Measurements from ENCODE around the gene NCOA7.
"Not testable (repeated sequence)": the region's sequence is repeated elsewhere in the genome, so short reads cannot be mapped to it uniquely, and the experiment has no call there.

The NCOA7 gene

DNA sequence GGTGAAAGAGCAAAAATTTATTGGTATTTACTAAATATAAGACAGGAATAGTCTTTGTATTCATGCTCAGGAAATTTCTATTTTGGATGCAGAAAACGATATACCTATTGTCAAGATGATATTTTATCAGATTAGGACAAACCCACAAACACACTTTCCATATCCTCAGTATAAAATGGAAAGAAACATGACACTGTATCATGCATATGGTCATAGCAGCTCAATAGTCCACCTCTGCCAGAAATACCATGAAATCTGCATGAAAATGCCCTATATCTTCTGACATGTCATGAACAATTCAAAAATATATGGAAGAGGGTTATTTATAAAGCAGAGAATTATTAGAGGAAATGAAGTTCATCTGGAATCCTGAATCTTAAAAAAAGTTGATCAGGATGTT lies 154.1 kb downstream of the NCOA7 start:
- H3K27ac ChIP-seq = no peak overlapping the region

DNA sequence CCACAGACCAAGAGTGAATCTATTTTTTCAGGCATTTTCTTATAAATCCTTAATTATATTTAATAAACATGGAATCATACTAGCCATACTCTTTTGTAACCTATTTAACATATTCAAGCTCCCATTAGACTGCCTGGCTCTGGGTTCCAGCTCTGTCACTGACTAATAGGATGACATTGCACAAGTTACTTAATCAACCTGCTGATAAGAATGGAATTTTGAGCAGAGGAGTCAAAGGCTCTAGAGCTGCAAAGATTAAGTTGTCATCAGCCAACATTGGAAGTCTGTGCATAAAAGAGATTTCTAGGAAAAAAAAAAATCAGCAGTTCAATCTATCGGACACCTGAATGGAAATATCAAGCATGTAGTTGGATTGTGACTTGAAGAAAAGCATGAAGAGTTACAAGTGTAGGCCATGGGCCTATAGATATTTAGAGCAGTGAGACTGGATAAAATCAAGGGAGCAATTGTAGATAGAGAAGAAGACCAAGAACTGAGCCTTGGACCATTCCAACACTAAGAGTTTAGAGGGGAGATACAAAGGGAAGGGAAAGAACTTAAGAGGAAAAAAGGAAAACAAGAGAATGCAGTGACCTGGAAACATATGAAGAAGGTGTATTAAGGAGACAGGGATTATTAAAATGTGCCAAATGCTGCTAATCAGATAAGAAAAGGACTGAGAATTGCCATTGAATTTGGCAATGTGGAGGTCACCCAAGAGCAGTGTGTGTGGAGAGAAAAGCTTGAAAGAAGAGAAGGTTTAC lies 154.8 kb downstream of the NCOA7 start:
- H3K27ac ChIP-seq = no peak overlapping the region
- TF ChIP-seq CTCF (IDR thresholded peaks at IDR 0.05) (no peak), ZFX (IDR thresholded peaks at IDR 0.05; ENCODE audit: borderline replicate concordance) (no peak)

More for the DNA sequence above, 154.1 kb downstream of the NCOA7 start:
- TF ChIP-seq ZFX (IDR thresholded peaks at IDR 0.05; ENCODE audit: borderline replicate concordance) (no peak), CTCF (IDR thresholded peaks at IDR 0.05) (no peak)

DNA sequence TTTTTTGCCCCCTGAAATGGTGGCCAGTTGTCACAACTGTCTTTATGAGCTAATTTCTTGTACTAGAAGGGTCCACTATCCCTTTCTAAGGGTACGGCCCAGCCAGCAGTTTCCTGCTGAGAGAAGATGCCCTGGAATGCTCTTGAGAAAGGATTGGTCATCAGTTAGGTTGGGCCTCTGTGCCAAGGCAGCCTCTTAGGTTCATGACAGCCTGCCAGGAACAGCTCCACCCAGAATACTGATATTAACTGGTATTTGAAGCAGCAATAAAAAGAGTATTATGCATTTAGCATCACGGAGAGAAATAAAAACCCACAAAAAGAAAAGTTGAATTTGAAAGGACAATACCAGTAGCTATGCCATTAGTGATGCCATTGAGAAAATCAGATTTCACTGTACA lies 156.9 kb downstream of the NCOA7 start:
- H3K27ac ChIP-seq = no peak overlapping the region
- TF ChIP-seq ZFX (IDR thresholded peaks at IDR 0.05; ENCODE audit: borderline replicate concordance) = no peak

GRCh38 chr6:125948455-125948854 lies 157.7 kb downstream of the NCOA7 start:
- no peak overlapping the region for H3K27ac ChIP-seq
- TF ChIP-seq ZFX (IDR thresholded peaks at IDR 0.05; ENCODE audit: borderline replicate concordance) (no peak), CTCF (IDR thresholded peaks at IDR 0.05) (no peak)

DNA sequence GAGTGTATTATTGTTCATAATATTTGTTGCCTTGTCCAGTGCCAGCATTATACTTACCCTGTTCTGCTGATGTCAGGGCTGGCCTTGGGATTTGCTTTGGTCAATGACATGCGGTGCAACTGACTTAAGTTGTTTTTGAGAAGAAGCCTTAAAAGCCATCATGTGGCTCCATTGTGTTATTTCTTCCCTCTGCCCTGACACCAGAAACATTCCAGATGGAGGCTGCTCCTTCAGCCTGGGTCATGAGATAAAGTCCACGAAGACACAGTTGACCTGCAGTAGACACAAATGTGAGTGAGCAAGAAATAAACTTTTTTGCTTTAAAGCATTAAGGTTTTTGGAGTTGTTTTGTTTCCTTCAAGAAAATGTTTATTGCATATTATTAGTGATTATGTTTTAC lies 158.3 kb downstream of the NCOA7 start:
- TF ChIP-seq CTCF (IDR thresholded peaks at IDR 0.05) (no peak), ZFX (IDR thresholded peaks at IDR 0.05; ENCODE audit: borderline replicate concordance) (no peak)
- no peak overlapping the region for H3K27ac ChIP-seq

GRCh38 chr6:125950293-125950692 lies 159.5 kb downstream of the NCOA7 start:
- TF ChIP-seq CTCF (IDR thresholded peaks at IDR 0.05) (no peak), ZFX (IDR thresholded peaks at IDR 0.05; ENCODE audit: borderline replicate concordance) (no peak)
- no peak overlapping the region for H3K27ac ChIP-seq

- not testable (repeated sequence) for H3K27ac ChIP-seq
These were observed 160.0 kb downstream of the NCOA7 start for GRCh38 chr6:125950716-125951115.

GRCh38 chr6:125951323-125951722 lies 160.6 kb downstream of the NCOA7 start:
- H3K27ac ChIP-seq = no peak overlapping the region
- TF ChIP-seq CTCF (IDR thresholded peaks at IDR 0.05) (no peak), ZFX (IDR thresholded peaks at IDR 0.05; ENCODE audit: borderline replicate concordance) (no peak)

All from 22Rv1 (cell line).